ENCODE data around the gene BAIAP2. TPM values are rescaled to one million over a fixed set of nuclear protein-coding genes. Genes with fewer than 3 reads are reported as not detected.

BAIAP2 gene
- polyA plus RNA-seq, 1 donor from 2014 or later: 17.5 TPM

GRCh38 chr17:81065500-81065899 lies 30.5 kb downstream of the BAIAP2 start:
- no peak overlapping the region for H3K4me2 ChIP-seq (ENCODE audit: low read length)
- no peaks in the 10 kb centered on the region for H3K9me2 ChIP-seq (ENCODE audit: insufficient read depth, low read length)
- no peaks in the 10 kb centered on the region for H3K27me3 ChIP-seq (ENCODE audit: insufficient read depth, low read depth, low read length)
- H3K79me2 ChIP-seq (replicated peaks; ENCODE audit: insufficient read depth, low read length): peaks cover 10% of the 10 kb centered on the region
- H3F3A ChIP-seq (ENCODE audit: insufficient read depth, low read length, poor library complexity, severe bottlenecking): no peaks in the 10 kb centered on the region
- H3K4me3 ChIP-seq (ENCODE audit: low read length): no peak overlapping the region
- TF ChIP-seq SMC3 (conservative IDR thresholded peaks at IDR 0.05; ENCODE audit: poor library complexity) (no peak), TAF1 (IDR thresholded peaks at IDR 0.05; ENCODE audit: low read depth) (no peak), MXI1 (conservative IDR thresholded peaks at IDR 0.05; ENCODE audit: poor library complexity, severe bottlenecking) (no peak), EZH2 (IDR thresholded peaks at IDR 0.05; ENCODE audit: borderline replicate concordance, insufficient read depth, low read length, poor library complexity, severe bottlenecking) (no peak), RAD21 (conservative IDR thresholded peaks at IDR 0.05) (no peak), CTCF (IDR thresholded peaks at IDR 0.05; ENCODE audit: poor library complexity, severe bottlenecking) (no peak), EP300 (conservative IDR thresholded peaks at IDR 0.05; ENCODE audit: poor library complexity, severe bottlenecking) (no peak), REST (IDR thresholded peaks at IDR 0.05; ENCODE audit: borderline replicate concordance) (no peak), POLR2AphosphoS5 (IDR thresholded peaks at IDR 0.05) (no peak)
- no peaks in the 10 kb centered on the region for H3K9me3 ChIP-seq (ENCODE audit: low read length)
- H2AFZ ChIP-seq (ENCODE audit: low read depth, low read length): no peak overlapping the region
- no peaks in the 10 kb centered on the region for H3K36me3 ChIP-seq (ENCODE audit: insufficient read depth, low read length)
- H3K27ac ChIP-seq (ENCODE audit: low read length): no peak overlapping the region
- H4K20me1 ChIP-seq (ENCODE audit: insufficient read depth): no peaks in the 10 kb centered on the region
- no peak overlapping the region for H3K9ac ChIP-seq (ENCODE audit: low read length)

- no peaks in the 10 kb centered on the region for H3K27me3 ChIP-seq (ENCODE audit: insufficient read depth, low read depth, low read length)
- no peaks in the 10 kb centered on the region for H3K9me2 ChIP-seq (ENCODE audit: insufficient read depth, low read length)
- H3K36me3 ChIP-seq (ENCODE audit: insufficient read depth, low read length): no peaks in the 10 kb centered on the region
- no peak overlapping the region for H3K4me2 ChIP-seq (ENCODE audit: low read length)
- no peak overlapping the region for H3K27ac ChIP-seq (ENCODE audit: low read length)
- H3K9me3 ChIP-seq (ENCODE audit: low read length): no peaks in the 10 kb centered on the region
- no peak overlapping the region for H3K4me3 ChIP-seq (ENCODE audit: low read length)
- no peaks in the 10 kb centered on the region for H4K20me1 ChIP-seq (ENCODE audit: insufficient read depth)
- no peak overlapping the region for H3K9ac ChIP-seq (ENCODE audit: low read length)
- no peak for TF ChIP-seq EZH2 (IDR thresholded peaks at IDR 0.05; ENCODE audit: borderline replicate concordance, insufficient read depth, low read length, poor library complexity, severe bottlenecking)
- no peak for TF ChIP-seq TAF1 (IDR thresholded peaks at IDR 0.05; ENCODE audit: low read depth)
- TF ChIP-seq POLR2AphosphoS5 (IDR thresholded peaks at IDR 0.05): no peak
- no peak for TF ChIP-seq SMC3 (conservative IDR thresholded peaks at IDR 0.05; ENCODE audit: poor library complexity)
- TF ChIP-seq REST (IDR thresholded peaks at IDR 0.05; ENCODE audit: borderline replicate concordance): no peak
- no peak for TF ChIP-seq MXI1 (conservative IDR thresholded peaks at IDR 0.05; ENCODE audit: poor library complexity, severe bottlenecking)
- TF ChIP-seq CTCF (IDR thresholded peaks at IDR 0.05; ENCODE audit: poor library complexity, severe bottlenecking): no peak
- no peak for TF ChIP-seq RAD21 (conservative IDR thresholded peaks at IDR 0.05)
- no peak for TF ChIP-seq EP300 (conservative IDR thresholded peaks at IDR 0.05; ENCODE audit: poor library complexity, severe bottlenecking)
- no peaks in the 10 kb centered on the region for H3F3A ChIP-seq (ENCODE audit: insufficient read depth, low read length, poor library complexity, severe bottlenecking)
- H3K79me2 ChIP-seq (replicated peaks; ENCODE audit: insufficient read depth, low read length): peaks cover 10% of the 10 kb centered on the region
- H2AFZ ChIP-seq (ENCODE audit: low read depth, low read length): no peak overlapping the region
Observed at GRCh38 chr17:81066072-81066471, 31.1 kb downstream of the BAIAP2 start.
